ENCODE results near the gene GRK5.

- TF ChIP-seq POLR2AphosphoS5 (IDR thresholded peaks at IDR 0.05) (no peak), CTCF (IDR thresholded peaks at IDR 0.05) (no peak)
Observed at GRCh38 chr10:119283387-119283786, 76.0 kb downstream of the GRK5 start.

Data from prostate gland (tissue), 2 donors.